Globus pallidus (tissue), 1 donor: ENCODE measurements around the gene IL16.
"Not testable (repeated sequence)": the region's sequence is repeated elsewhere in the genome, so short reads cannot be mapped to it uniquely, and the experiment has no call there.

ENCODE experiments used
- DNase-seq: peaks from one replicate; pipeline ENCODE4 v3.0.0-alpha.2; 2015; ENCODE audit warnings: low spot score

IL16 gene

GRCh38 chr15:81337713-81338157 lies 141.1 kb downstream of the IL16 start:
- DNase-seq = no peak

- DNase-seq = no peak
Measured at GRCh38 chr15:81338170-81339007, 141.7 kb downstream of the IL16 start.

- DNase-seq = no peak
Measured at GRCh38 chr15:81339321-81339720, 142.6 kb downstream of the IL16 start.

GRCh38 chr15:81339851-81340250 lies 143.2 kb downstream of the IL16 start:
- no peak for DNase-seq

GRCh38 chr15:81341351-81341750 lies 144.7 kb downstream of the IL16 start:
- DNase-seq = no peak

GRCh38 chr15:81343371-81343770 lies 146.7 kb downstream of the IL16 start:
- DNase-seq = no peak

GRCh38 chr15:81346611-81347010 lies 149.9 kb downstream of the IL16 start:
- DNase-seq = no peak

- no peak for DNase-seq
Measured at GRCh38 chr15:81347910-81348309, 151.2 kb downstream of the IL16 start.

GRCh38 chr15:81348691-81349090 lies 152.0 kb downstream of the IL16 start:
- not testable (repeated sequence) for DNase-seq

- DNase-seq = no peak
Measured at GRCh38 chr15:81349271-81349670, 152.6 kb downstream of the IL16 start.

GRCh38 chr15:81351651-81352050 lies 155.0 kb downstream of the IL16 start:
- no peak for DNase-seq

- DNase-seq = no peak
Measured at GRCh38 chr15:81356252-81356651, 159.6 kb downstream of the IL16 start.

GRCh38 chr15:81357180-81357686 lies 160.6 kb downstream of the IL16 start:
- no peak for DNase-seq

- DNase-seq = no peak
Measured at GRCh38 chr15:81358248-81358647, 161.6 kb downstream of the IL16 start.

- DNase-seq = no peak
Measured at GRCh38 chr15:81360491-81360890, 163.8 kb downstream of the IL16 start.

- DNase-seq = no peak
Measured at GRCh38 chr15:81361891-81362290, 165.2 kb downstream of the IL16 start.

GRCh38 chr15:81362790-81363189 lies 166.1 kb downstream of the IL16 start:
- DNase-seq = no peak

GRCh38 chr15:81363276-81363675 lies 166.6 kb downstream of the IL16 start:
- DNase-seq = no peak
